ENCODE data around the gene PDE9A. TPM values are rescaled to one million over a fixed set of nuclear protein-coding genes. Genes with fewer than 3 reads are reported as not detected.
A peak's percentile ranks its signal among the peaks of the same experiment; 100 is the strongest.

Gene PDE9A
- total and polyA plus RNA-seq, 8 donors, result 1.2 to 14.4 (median 5.0) TPM

DNA sequence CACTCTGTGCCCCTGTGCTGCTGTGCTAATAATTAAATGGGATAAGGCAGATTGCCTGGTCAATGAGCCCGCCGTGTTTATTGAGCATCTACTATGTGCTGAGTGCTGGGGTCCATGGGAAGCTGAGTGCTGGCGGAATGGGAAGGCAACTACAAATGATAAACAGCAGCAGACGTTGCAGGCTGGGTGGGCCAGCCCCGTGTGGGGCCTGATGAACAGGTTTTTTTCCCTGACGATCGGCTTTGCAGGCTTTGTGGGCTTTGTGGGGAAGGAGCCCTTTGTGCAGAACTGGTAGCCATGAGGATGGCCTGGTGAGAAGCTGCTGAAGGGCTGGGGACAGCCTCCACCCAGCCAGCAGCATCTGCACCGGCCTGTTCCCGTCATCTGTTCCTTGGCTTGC is 3.5 kb downstream of the PDE9A start:
- Histone ChIP-seq H3K36me3 (no peaks in the 10 kb centered on the region), H3K27ac (no peak overlapping the region), H3K4me1 (peaks cover 0 to 9% (median 3%) of the 10 kb centered on the region in 3 donors), H3K27me3 (no peaks in the 10 kb centered on the region), H3K9me3 (no peaks in the 10 kb centered on the region), H3K4me3 (no peak overlapping the region)
- DNase-seq, result no peak
- 75 to 80% methylated on average over 9 of the region's 9 CpGs for WGBS, 2 donors
- TF ChIP-seq, protein P1, sequence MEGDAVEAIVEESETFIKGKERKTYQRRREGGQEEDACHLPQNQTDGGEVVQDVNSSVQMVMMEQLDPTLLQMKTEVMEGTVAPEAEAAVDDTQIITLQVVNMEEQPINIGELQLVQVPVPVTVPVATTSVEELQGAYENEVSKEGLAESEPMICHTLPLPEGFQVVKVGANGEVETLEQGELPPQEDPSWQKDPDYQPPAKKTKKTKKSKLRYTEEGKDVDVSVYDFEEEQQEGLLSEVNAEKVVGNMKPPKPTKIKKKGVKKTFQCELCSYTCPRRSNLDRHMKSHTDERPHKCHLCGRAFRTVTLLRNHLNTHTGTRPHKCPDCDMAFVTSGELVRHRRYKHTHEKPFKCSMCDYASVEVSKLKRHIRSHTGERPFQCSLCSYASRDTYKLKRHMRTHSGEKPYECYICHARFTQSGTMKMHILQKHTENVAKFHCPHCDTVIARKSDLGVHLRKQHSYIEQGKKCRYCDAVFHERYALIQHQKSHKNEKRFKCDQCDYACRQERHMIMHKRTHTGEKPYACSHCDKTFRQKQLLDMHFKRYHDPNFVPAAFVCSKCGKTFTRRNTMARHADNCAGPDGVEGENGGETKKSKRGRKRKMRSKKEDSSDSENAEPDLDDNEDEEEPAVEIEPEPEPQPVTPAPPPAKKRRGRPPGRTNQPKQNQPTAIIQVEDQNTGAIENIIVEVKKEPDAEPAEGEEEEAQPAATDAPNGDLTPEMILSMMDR (IDR thresholded peaks at IDR 0.05), result no peak
- no peak for ATAC-seq
- FAIRE-seq, result no peak
- intact Hi-C loops (cut with DNase I), result no loop called here

DNA sequence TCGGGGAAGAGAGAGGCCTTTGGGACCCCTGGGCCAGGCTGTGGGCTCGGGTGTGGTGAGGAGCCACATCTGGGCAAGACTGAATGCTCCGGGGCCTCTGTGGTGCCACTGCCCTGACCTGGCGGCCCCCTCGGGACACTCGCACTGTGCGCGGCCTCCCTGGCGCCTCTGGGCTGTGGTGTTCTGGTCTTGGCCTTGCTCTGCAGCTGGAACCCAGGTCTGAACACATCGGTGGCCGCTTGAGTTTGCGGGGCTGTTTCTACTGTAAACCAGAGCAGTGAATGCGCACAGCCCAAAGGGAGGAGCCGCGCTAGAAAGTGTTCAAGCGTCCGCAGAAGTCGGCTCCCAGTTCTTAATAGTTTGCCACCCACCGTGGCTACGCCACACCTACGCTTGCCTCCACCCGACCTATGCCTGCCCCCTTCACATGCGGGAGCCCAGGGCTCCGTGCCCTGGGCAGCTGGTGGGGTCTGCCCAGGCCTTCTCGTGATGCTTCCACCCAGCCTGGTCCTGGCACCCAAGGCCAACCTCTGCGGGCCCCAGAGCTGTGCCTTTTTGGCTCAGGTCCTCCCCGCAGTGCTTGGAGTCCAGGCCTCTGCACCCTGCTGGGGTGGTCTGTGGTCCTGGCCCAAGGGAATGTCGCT is 4.4 kb downstream of the PDE9A start:
- ATAC-seq (no peak), DNase-seq (peak in 1 of 6 donors; percentile 51), FAIRE-seq (no peak)
- no peak overlapping the region for H3K4me3 ChIP-seq
- H3K27me3 ChIP-seq, result no peaks in the 10 kb centered on the region
- intact Hi-C loops (cut with DNase I), result no loop called here
- 80 to 90% methylated on average over 28 of the region's 28 CpGs for WGBS, 2 donors
- TF ChIP-seq, protein P1 (IDR thresholded peaks at IDR 0.05), result no peak
- H3K4me1 ChIP-seq, result peaks cover 0 to 9% (median 3%) of the 10 kb centered on the region in 3 donors
- H3K9me3 ChIP-seq, result no peaks in the 10 kb centered on the region
- H3K36me3 ChIP-seq, result no peaks in the 10 kb centered on the region
- H3K27ac ChIP-seq, result no peak overlapping the region

- TF ChIP-seq, protein P1 (IDR thresholded peaks at IDR 0.05), result no peak
- ATAC-seq (no peak), DNase-seq (no peak), FAIRE-seq (no peak)
- intact Hi-C loops (cut with DNase I), result no loop called here
- Histone ChIP-seq H3K4me3 (no peak overlapping the region), H3K27ac (no peak overlapping the region), H3K36me3 (no peaks in the 10 kb centered on the region), H3K27me3 (no peaks in the 10 kb centered on the region), H3K9me3 (no peaks in the 10 kb centered on the region), H3K4me1 (peaks cover 0 to 9% (median 3%) of the 10 kb centered on the region in 3 donors)
- WGBS, 2 donors, result 73 to 78% methylated on average over 16 of the region's 16 CpGs
Measured at GRCh38 chr21:42658320-42659105, 5.1 kb downstream of the PDE9A start.

GRCh38 chr21:42659416-42660117 is 6.1 kb downstream of the PDE9A start:
- no peaks in the 10 kb centered on the region for H3K27me3 ChIP-seq
- peak in 1 of 4 donors; percentile 11 for ATAC-seq
- intact Hi-C loops (cut with DNase I), result no loop called here
- peak in 1 of 6 donors; percentile 48 for DNase-seq
- FAIRE-seq, result no peak
- no peak overlapping the region for H3K4me3 ChIP-seq
- 70 to 79% methylated on average over 21 of the region's 21 CpGs for WGBS, 2 donors
- H3K27ac ChIP-seq, result no peak overlapping the region
- H3K9me3 ChIP-seq, result no peaks in the 10 kb centered on the region
- TF ChIP-seq, protein P1 (IDR thresholded peaks at IDR 0.05), result no peak
- H3K4me1 ChIP-seq, result peaks cover 0 to 6% (median under 1%) of the 10 kb centered on the region in 3 donors
- no peaks in the 10 kb centered on the region for H3K36me3 ChIP-seq

All from pancreas (tissue), 10 donors.